GM19240 (cell line): Measurements from ENCODE around the gene PRG3.

ENCODE experiments used
- DNase-seq: peaks from one replicate; pipeline ENCODE4 v3.0.0; 2011; ENCODE audit warnings: low spot score; ENCODE audit not compliant: insufficient read length

The PRG3 gene

DNA sequence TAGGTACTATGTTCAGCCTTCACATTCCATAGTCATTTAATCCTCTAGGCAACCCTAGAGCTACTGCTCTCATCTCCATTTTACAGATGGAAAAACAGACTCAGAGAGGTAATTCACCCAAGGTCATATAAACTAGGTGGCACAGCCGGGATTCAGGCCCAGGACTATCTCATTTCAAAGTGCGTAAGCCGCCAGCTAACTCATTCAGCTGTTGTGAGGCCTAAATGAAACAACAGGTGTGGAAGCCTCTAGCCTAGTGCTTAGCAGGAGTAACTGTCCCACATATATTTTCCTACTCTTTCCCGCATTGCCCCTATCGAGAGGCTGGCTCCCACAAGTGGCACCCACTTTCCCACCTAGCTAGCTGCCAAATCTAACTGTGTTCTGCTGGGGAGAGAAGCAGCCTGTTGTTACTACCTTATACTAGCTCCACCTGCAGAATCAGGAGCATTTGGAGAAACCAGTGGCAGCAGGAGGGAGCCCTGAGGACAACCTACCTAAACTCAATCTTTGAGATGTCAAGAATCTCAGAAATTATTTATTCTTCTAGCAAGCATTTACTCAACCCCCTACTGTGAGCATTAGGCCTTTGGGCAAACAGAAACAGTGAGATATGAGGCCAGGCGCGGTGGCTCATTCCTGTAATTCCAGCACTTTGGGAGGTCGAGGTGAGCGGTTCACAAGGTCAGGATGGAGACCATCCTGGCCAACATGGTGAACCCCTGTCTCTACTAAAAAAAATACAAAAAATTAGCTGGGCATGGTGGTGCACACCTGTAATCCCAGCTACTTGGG, 20.9 kb downstream of the PRG3 start:
- DNase-seq = no peak

- DNase-seq = no peak
Observed at GRCh38 chr11:57359396-57359795, 21.6 kb downstream of the PRG3 start.

DNA sequence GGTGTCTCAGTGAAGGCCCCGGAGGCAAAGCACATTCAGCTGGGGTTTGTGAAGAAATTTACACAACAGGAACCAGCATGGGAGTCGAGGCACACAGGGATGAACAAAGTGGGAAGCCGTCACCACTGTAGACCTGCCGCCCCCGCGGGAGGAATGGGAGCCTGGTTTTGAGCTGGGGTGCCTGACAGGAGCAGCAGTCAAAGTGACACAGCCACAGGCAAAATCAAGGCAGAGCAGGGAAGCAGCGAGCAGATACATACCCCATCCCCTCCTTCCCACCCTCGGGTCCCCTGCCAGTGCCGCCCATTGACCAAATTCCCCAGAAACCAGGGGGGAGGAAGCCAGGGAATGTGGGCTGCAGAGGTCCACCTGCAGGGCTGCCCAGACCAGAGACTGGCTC, 22.0 kb downstream of the PRG3 start:
- no peak for DNase-seq

DNA sequence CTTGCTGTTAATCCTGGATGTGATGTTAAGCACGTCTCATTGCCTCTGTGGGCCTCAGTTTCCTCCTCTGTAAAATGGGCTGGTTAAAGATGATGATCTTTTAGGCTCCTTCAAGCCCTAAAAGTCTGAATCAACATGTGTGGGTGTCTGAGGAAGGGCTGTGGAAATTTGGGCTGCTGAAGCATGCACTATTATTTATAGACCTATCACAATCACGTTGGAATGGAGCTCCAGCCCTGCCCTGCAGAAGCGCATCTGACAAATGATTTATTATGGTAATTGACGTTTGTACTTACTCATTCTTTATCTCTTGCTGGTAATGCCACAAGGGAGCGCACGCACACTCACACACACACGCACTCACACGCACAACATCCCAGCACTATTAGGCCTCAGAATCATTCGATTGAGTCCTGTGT, 22.4 kb downstream of the PRG3 start:
- no peak for DNase-seq

- DNase-seq = no peak
Observed at GRCh38 chr11:57357856-57358255, 23.1 kb downstream of the PRG3 start.

GRCh38 chr11:57357310-57357709, 23.6 kb downstream of the PRG3 start:
- DNase-seq = no peak

DNA sequence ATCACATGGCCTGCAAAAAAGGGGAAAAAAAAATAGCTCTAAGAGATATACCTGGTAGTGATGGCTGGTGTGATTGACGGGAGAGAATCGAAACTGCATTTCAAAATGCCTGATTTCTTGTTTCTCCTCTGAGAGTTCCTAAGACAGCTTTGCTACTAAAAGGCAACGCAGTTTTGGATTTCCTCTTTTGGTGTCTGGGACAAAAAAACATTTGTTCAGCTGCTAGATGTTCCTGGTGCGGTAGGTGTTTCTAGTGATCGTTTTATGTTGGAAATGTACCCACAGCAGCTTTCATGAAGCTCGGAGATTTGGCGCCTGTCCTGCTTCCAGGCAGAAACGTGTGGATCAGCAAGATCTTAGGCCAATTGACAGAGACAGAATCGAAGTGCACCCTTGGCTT, 24.7 kb downstream of the PRG3 start:
- no peak for DNase-seq

GRCh38 chr11:57354699-57355098, 26.3 kb downstream of the PRG3 start:
- no peak for DNase-seq

- no peak for DNase-seq
Observed at GRCh38 chr11:57353852-57354251, 27.1 kb downstream of the PRG3 start.

- no peak for DNase-seq
Observed at GRCh38 chr11:57353446-57353845, 27.5 kb downstream of the PRG3 start.

DNA sequence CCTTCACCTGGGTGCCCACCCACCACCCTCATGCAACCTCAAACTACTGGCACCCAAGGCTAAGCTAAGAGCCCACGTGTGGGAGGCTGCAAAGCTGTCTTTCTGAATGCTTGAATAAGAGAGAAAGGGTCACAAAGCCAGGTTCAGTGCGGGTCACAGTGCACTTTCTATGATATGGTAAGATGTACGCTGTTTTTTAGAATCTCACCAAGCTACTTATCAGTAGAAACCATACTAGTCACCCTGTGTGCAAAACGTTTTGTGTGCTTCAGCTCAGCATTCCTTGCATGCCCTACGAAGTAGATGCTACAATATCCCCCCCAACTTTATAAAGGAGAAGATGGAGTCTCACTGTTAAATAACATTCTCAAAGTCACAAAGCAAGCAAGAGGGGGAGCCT, 27.9 kb downstream of the PRG3 start:
- no peak for DNase-seq

- peak; percentile 50 for DNase-seq
Observed at GRCh38 chr11:57349491-57350274, 31.3 kb downstream of the PRG3 start.

DNA sequence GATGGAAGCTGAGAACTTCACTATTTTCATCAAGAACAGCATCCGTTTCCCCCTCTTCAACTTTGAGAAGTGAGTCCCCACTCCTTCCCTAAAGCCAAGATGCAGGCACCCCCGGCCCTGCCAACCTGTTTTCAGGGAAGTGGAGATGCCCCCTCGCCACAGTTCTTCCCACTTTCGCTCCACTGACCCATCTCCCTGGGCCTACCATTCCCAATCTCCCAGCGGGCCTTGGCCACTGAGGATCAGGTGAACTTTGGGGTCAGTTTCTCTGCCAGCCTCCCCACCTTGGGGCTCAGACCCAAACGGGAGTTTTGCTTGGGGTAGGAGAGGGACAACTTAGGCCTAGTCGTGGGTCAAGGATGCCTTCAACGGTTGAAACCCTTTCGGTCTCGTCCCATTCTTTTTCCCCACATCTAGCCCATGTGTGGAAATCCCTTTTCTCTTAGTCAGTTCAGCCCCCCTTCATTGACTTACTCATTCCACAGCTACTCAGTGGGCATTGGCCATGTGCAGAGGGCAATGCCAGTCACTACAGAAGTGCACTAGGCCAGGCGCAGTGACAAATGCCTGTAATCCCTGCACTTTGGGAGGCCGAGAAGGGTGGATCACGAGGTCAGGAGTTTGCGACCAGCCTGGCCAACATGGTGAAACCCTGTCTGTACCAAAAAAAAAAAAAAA, 32.2 kb downstream of the PRG3 start:
- no peak for DNase-seq

DNA sequence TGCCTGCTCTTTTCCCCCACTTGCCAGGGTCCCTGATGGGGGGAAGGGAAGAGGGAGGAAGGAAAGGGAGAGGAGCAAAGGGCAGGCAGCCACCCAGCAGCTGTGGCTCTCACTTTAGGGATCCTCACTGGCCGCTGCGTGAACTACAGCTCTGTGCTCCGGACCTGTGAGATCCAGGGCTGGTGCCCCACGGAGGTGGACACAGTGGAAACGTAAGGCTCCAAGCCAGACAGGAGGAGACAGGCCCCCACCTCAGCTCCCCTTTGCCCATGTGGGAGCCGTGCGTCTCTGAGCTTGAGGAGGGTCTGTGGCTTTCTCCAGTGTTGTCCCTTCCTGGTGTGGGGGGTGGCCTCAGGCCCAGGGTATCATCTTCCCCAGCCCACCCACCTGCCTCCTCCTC, 32.9 kb downstream of the PRG3 start:
- DNase-seq = no peak

DNA sequence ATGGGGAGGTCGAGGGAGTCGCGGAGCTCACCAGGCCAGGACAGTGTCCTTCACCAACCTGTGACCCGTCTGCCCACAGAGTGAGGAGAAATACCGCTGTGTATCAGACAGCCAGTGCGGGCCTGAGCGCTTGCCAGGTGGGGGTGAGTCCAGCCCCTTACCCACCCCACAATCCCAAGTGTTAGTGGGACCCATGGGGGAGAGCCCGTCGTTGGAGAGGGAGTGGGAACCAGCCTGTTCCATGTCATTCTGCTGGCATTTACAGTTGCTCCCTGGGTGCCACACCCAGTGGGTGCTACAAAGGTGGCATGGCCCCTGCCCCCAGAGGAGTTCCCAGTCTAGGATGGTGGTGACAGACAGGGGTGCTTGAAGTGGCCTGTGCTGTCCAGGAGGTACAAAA, 33.6 kb downstream of the PRG3 start:
- no peak for DNase-seq

- peak; percentile 66 for DNase-seq
Observed at GRCh38 chr11:57345555-57346211, 35.3 kb downstream of the PRG3 start.

DNA sequence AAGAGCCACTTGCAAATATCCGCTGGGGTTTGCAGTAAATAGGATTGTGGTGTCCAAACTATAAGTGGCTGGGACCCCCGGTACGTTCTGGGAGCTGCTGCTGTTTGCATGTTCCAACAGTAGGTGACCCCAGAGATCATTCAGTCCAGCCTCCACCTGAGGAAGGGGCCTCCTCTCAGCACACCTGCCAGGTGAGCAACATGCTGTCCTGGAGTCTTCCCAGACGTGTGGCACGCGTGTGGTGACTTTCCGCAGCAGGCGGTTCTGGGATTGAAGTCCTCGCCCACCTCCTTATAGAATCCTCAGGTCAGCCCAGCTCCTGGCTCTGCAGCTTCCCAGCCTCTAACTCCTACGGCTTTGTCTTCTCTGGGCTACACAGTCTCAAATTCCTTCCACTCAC, 36.1 kb downstream of the PRG3 start:
- DNase-seq = no peak

DNA sequence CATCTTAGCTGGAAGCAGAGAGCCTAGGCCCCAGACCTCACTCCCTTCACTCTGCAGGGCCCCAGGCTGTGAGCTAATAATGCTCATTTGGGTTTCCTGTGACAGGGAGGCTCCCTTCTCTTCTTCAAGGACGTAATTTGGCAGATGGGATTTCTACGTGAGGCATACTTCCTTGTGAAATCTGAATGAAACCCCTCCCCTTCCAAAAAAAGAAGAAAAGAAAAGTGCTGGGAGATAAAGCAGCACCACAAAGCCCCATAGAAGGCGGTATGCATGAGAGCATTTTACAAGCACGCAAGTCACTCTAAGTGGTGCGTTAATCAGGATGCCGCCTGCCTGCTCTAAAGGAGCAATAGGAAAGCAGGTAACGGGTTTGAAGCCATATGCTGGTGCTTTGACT, 37.1 kb downstream of the PRG3 start:
- no peak for DNase-seq

GRCh38 chr11:57342702-57343101, 38.2 kb downstream of the PRG3 start:
- no peak for DNase-seq

DNA sequence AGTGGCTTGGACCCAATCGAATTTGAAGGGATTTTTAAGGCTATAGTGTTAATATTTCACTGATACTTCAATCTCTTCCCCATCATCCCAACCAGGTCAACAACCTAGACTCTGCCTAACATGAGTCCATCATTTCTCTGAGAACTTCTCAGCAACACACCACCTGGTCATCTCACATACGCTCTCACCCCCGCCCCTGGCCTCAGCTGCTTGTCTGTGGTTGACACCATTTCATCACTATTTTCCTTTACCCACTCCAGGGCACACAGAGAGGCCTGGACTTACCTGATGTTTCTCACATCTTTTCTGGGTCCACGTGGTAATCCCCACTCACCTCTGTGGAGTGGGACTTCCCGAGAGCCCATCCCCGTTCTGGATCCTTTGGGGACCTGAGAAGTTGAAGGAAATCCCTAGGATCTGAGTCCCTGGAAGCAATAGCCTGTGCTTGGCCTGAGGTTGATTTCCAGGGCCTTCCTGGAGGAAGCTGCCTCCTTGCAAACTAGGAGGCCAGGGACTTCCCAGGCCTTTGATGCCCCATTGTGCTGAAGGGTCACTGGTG, 39.6 kb downstream of the PRG3 start:
- no peak for DNase-seq

DNA sequence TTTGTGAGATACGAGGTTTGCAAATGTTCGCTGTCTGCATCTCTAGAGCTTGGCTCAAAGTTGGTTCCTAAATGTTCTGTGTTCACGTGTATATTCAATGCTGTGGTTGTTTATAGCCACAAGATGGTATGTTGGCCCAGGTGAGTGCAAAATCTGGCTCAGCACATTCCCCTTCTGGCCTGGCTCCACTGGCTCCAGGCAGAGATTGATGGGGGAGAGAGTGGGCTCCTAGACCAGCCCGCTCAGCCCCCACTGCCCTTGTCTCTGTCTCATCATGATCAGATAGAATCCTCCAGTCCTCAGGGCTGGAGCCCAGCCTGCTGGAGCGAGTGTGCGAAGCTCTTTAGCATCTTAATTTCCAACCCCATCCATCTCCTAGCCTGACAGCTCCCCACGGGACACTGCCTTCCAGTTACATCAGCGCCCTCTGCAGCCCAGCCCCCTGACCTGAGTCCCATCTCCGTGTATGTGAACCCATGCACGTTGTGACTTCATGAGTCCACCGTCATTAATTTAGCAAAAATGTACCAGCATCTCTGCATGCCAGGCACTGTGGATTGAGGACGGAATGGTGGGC, 40.8 kb downstream of the PRG3 start:
- DNase-seq = no peak
